GM19193 (cell line): Measurements from ENCODE around the gene ZNHIT2.

Experiments used
- POLR2A ChIP-seq: IDR thresholded peaks from 4 replicates; pipeline ENCODE4 v1.6.1; 2011; ENCODE audit not compliant: insufficient read depth, insufficient read length; ENCODE audit errors: extremely low read depth

Gene ZNHIT2

DNA sequence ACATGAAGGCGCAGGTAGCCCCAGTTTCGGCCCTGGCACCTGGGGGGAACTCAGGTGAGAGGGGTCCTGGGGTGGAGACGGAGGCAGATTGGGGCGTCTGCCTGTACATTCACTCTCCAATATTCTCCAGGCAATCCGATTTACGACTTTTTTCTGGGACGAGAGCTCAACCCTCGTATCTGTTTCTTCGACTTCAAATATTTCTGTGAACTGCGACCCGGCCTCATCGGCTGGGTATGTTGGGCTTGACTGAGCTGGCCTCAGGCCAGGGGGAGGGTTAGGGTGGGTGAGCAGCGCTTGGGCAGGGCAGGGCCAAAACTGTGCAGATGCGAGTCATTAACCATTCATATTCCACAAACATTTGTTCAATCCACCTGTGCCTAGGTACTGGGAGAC lies 4.1 kb downstream of the ZNHIT2 start:
- no peak for TF ChIP-seq POLR2A

DNA sequence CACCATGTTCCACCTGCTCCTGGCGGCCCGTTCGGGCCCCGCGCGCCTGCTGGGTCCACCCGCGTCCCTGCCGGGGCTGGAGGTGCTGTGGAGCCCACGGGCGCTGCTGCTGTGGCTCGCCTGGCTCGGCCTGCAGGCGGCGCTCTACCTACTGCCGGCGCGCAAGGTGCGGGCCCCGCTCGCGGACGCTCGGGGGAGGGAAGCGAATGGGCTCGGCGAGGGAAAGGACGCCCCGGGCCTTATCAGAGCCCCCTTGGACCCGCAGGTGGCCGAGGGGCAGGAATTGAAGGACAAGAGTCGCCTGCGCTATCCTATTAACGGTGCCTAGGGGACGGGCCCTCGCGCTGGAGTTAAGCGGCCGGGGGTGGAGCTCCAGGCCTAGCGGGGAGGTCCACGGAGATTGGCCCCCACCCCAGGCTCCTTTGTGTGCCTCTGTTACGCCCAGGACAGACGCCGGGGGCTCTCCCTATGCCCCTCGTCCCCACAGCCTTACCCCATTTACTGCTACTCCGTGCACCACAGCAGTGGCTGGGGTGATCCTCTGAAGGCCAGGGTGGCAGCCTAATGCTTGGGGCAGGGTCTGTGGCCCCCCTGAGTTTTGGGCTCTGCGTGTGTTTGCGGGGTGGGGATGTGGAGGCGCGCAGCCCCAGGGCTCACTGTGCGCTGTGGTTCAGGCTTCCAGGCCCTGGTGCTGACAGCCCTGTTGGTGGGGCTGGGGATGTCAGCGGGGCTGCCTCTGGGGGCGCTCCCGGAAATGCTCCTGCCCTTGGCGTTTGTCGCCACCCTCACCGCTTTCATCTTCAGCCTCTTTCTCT lies 4.7 kb downstream of the ZNHIT2 start:
- peak; percentile 15 for TF ChIP-seq POLR2A

DNA sequence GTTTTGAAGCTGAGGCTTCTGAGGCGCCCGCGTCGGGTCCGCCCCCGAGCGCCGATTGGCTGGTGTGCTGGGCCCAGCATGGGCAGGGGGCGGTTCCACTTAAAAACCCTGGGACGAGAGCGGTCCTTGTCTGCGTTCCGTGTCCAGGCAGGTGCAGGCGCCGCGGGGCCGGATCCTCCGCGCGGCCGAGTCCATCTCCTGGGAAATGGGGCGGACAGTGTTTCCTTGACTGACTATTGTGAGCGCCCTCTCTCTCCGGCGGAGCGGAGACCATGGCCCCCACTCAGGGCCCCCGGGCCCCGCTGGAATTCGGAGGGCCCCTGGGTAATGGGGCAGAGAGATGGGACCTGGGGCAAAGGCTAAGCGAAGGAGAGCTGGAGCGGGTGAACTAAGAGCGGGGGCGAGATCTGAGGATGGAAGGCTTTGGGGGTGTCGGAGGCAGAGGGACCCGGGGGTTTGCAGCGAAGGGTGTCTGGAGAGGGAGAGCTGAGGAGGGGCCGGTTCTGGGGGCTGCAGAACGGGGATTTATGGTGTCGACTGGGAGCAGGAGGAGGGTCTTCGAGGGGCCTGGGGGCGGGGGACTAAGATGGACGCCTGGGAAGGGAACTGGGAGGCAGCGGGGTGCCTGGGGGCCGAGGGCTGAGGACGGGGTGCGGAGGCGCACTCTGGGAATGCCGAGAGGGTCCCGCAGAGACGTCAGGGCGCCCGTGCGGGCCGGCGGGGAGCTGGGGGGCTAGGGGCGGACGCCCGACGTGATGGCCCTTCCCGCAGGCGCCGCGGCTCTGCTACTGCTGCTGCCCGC lies 5.6 kb downstream of the ZNHIT2 start, which contains the start of gene TM7SF2:
Gene TM7SF2, plus strand, starts transcription at position 129 of the 802 bp plus-strand sequence. Its CDS starts 144 bp downstream, at position 273.
- peak; percentile 97 for TF ChIP-seq POLR2A

DNA sequence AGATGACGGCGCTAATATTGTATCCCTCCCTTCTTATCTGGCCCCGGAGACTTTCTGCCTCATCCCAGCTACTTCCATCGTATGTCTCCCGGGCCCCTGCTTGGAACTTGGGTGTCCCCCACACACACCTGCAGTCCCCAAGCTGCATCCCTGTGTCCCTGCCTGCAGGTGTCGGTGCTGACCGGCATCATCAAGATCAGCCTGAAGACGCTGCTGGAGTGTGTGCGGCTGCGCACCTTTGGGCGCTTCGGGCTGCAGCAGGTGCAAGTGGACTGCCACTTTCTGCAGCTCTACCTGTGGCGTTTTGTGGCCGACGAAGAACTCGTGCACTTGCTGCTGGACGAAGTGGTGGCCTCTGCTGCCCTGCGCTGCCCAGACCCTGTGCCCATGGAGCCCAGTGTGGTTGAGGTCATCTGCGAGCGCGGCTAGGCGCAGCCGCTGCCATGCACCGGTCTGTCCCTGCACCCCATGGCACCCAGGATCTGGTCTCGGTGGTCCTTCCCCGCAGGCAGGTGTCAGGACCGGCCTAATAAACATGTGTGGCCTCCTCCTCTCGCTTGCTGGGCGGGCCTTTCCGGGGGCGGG lies 6.2 kb downstream of the ZNHIT2 start:
- TF ChIP-seq POLR2A: no peak

DNA sequence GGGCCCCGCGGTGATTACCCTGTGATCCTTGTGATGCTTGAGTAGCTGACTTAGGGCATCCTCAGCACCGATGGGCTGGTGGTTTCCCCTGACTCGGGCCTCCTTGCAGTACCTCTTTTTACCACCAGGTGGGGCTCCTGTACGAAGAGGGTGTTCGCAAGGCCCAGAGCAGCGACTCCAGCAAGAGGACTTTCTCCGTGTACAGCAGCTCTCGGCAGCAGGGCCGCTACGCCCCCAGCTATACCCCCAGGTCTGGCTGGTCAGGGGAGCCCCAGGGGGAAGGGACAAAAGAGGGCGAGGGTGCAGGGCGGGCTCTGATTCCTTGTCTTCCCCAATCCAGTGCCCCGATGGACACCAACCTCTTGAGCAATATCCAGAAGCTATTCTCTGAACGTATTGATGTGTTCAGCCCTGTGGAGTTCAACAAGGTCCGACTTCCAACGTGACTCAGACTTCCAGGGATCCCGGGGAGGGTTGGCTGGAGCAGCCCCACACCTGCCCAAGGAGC lies 7.1 kb downstream of the ZNHIT2 start:
- no peak for TF ChIP-seq POLR2A

DNA sequence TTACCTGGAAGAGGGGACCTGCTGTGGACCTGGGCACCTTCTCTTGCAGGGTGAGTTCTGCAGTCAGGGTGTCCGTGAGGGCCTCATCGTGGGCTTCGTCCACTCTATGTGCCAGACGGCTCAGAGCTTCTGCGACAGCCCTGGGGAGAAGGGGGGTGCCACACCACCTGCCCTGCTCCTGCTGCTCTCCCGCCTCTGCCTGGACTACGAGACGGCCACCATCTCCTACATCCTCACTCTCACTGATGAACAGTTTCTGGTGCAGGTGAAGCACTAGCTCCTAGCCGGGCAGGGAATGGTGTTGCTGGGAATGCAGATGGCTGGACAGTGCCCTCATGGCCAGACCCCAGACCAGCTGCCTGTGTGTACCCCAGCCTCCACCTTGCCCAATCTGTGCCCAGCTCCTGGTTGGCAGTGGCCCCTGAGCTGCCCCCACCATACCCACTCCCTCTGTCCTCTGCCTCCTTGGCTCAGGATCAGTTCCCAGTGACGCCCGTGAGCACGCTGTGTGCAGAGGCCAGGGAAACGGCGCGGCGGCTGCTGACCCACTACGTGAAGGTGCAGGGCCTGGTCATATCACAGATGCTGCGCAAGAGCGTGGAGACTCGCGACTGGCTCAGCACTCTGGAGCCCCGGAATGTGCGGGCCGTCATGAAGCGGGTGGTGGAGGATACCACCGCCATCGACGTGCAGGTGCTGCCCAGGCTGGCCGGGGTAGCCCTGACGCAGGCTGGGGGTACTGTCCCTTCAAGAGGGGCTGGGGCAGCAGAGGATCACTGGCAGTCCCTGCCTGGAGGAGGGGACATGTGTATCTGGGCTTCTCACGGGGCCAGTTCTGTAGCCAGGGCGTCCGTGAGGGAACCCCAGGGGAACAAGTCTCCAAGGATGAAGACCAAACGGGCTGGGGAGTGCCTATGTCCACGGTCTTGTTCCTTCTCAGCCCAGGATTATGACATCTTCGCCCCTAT lies 8.0 kb downstream of the ZNHIT2 start:
- TF ChIP-seq POLR2A: no peak

DNA sequence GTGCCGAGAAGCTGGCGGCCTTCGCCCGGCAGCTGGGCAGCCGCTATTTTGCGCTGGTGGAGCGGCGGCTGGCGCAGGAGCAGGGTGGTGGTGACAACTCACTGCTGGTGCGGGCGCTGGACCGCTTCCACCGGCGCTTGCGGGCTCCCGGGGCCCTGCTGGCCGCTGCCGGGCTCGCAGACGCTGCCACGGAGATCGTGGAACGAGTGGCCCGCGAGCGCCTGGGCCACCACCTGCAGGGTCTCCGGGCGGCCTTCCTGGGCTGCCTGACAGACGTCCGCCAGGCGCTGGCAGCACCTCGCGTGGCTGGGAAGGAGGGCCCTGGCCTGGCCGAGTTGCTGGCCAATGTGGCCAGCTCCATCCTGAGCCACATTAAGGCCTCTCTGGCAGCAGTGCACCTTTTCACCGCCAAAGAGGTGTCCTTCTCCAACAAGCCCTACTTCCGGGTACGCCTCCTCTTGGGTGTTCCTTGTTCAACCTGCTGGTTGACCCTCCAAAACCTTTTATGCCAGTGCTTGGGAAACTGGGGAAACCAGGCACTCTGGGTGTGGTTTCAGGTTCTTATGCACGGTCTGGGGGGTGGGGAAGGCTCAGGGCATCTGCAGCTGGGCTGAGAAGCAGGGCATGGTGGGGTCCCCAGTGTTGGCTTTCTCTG lies 8.9 kb downstream of the ZNHIT2 start:
- TF ChIP-seq POLR2A: no peak

DNA sequence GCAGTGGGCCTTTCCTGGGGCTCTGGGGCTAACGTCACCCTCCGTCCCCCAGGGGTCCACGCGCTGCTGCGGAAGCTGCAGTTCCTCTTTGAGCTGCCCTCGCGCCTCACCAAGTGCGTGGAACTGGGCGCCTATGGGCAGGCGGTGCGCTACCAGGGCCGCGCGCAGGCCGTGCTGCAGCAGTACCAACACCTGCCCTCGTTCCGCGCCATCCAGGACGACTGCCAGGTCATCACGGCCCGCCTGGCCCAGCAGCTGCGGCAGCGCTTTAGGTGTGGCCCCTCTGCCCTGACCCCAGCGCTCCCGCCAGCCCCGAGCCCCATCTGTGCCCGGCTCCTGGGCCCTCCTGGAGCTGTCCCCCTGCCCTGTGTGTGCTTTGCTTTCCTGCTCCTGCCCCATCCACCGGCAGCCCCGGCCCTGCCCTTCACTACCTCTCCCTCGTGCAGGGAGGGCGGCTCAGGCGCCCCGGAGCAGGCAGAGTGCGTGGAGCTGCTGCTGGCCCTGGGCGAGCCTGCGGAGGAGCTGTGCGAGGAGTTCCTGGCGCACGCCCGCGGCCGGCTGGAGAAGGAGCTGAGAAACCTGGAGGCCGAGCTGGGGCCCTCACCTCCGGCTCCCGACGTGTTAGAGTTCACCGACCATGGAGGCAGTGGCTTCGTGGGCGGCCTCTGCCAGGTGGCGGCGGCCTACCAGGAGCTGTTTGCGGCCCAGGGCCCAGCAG lies 9.6 kb downstream of the ZNHIT2 start:
- no peak for TF ChIP-seq POLR2A

DNA sequence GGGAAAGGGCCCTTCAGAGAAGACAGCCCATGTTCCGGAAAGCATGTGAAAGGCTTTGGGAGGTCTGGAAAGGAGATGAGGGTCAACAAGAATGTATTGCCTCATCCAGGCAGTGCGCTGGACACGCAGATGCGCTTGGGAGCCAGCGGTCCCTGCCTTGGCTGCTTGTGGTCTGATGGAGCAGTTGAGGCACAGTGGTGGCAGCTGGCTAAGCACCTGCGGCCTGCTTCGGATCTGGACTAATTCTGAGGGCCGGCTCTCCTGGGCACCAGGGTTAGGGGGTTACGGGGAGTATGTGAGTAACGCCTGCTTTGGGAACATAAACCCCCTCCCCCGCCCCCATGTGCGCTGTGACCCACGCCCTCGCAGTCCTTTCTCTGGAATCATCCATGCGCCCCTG lies 10.4 kb downstream of the ZNHIT2 start:
- no peak for TF ChIP-seq POLR2A

DNA sequence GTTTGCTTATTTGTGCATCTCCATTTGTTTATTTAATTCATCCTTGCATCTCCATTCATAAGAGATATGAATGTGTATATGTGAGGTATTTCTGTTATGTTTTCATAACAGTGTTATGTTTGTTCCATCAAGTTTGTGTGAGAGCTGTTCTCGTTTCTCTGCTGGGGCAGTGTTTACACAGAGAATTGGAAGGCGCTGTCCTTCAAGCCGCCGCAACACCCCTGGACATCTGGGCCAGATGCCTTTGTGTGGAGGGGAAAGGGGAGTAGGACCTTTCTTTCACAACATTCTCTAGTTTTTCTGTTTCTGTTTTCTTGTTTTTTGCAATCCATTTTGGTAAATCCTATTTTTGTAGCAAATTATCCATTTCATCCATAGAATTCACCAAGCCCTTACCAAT lies 12.9 kb downstream of the ZNHIT2 start:
- TF ChIP-seq POLR2A: no peak

DNA sequence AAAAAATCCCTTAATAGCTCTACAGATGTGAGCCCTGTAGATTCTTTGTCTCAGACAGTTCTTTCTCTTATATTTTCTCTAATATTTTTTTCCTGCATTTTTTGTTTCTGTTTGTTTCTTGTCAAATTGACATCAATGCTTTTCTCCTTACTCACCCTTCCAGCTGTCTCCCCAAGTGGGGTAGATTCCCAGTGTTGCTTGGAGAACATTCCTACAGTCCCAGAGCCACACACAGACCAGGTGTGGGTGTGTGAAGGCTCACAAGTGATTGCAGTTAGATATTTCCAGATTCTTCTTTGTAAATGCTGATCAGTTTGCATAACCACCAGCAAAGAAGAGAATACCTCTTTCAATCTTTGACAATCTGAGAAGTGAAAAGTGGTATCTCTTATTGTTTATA lies 14.0 kb downstream of the ZNHIT2 start:
- no peak for TF ChIP-seq POLR2A

DNA sequence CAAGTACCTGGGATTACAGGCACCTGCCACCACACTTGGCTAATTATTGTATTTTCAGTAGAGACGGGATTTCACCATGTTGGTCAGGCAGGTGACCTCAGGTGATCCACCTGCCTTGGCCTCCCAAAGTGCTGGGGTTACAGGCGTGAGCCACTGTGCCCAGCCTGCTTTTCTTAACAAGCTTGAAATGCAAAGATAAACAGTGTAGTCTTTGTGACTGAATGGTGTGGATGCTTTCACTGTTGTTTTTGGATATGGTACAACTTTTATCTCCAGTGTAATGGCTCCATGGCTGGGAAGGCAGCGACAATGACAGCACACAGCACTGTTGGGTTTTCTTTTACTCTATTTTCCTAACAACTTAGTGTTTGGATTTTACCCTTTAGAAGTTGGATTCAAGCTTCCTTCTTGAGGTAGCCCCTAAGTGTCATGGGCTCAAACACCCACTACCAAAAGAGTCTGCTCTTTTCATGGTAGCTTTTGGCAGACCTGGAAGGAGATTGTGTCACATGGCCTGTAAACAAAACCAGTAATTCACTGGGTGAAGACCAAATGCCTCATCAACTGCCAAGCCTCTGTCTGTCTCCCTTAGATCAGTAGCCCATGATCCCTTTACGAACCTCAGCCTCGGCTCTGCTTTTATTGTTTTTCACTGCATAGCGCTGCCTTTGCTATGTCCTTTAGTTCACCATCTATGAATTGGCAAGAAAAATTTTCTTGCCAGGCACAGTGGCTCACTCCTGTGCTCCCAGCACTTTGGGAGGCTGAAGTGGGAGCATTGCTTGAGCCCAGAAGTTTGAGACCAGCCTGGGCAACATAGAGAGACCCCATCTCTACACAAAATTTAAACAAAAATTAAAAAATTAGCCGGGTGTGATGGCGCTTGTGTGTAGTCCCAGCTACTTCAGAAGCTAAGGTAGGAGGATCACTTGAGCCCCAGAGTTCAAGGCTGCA lies 15.1 kb downstream of the ZNHIT2 start:
- TF ChIP-seq POLR2A: no peak
